Measurements from ENCODE around the gene ECEL1.

Gene ECEL1

GRCh38 chr2:232483311-232483922, 4.2 kb downstream of the ECEL1 start:
- FAIRE-seq, result no peak

GRCh38 chr2:232482301-232483238, 5.1 kb downstream of the ECEL1 start:
- no peak for FAIRE-seq

DNA sequence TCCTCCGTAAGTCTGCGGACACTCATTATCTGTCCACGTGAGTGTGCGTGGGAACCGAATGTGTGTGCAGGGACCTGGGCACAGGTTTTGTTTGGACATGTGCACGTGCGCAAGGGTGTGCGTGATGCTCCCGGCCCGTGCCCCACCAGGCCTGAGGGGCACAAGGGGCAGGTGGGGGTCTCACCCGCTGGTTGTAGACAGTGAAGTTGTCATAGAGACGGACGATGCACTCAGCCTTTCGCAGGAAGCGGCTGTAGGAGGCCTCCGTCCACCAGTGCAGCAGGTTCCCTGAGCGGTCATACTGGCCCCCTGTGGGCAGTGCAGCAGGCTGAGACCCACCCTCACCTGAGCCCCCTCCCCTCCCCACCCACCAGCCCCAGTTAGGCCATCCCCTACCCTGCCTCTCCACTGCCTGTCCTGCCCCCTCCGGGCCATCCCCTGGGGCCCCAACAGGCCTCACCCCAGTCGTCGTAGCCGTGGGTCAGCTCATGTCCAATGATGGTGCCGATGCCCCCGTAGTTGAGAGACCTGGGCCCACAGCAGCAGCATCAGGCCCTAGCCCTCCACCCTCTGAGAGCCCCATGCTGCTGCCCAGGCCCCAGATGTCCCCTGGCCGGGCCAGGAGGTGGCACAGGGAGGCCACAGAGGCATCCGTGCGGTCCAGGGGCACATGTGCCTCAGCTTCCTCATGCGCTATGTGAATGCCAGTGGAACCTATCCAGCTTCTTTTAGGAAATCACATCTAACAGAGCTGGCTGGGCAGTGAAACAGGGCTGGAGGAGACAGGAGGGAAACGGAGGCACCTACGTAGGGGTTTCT, 6.1 kb downstream of the ECEL1 start:
- FAIRE-seq, result no peak

- FAIRE-seq, result no peak
Observed at GRCh38 chr2:232480201-232481190, 7.1 kb downstream of the ECEL1 start.

DNA sequence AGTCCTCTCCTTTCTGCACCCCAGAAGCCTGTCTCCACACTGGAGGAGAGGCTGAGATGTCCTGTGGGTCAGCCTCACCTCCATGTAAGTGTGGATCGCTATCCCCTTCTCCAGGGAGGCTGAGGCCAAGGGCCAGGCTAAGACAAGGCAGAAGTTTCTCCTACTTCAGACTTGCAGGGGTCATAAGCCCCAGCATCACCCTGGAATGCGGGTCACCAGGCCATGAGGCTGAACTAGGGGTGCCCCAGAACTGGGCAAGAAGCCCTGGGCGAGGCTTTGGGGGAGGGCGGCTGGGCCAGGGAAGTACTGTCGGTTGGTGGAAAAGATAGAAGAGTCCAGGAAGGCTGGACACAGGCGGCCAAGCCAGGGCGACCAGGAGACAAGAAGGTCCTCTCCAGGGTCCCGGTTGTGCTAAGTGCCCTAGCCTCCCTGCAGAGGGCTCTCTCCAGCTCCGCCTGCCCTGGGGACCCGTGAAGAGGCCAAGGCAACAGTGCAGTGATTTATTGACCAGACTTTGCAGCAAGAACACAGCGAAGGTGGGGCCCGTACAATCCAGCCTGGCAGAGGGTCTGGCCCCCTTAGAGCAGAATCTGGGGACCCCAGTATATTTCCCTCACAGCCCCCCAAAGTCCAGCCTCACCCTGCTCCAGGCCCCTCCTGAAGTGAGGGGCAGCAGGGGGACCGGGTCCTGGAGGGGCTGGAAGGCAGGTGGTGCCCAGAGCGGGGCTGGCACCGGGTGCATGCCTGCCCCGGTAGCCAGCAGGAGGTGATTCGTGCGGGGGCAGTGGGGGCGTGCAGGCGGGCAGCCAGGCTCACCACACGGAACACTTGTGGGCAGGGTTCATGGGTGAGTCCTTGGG, 8.1 kb downstream of the ECEL1 start:
- no peak for FAIRE-seq

GRCh38 chr2:232478571-232479340, 8.9 kb downstream of the ECEL1 start:
- FAIRE-seq, result no peak

GRCh38 chr2:232477751-232478510, 9.7 kb downstream of the ECEL1 start:
- FAIRE-seq, result no peak

DNA sequence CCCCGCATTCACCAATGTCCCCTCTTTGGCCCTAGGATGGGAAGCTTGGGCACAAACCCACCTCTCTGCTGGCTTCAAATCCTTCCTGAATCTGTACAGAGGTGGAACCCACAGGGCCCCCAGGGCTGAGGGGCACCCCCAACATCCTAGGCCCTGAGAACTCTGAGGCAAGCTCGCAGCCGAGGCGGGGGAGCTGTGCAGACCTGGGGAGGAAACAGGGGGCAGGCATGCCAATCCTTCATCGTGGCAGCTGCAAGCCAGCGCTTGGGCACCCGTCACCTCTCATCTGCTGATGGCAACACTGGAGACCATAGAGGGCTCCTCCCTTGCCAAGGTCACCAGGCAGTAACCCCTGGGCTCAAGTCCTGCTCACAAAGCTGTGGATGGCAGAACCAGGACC, 10.8 kb downstream of the ECEL1 start:
- FAIRE-seq, result no peak

DNA sequence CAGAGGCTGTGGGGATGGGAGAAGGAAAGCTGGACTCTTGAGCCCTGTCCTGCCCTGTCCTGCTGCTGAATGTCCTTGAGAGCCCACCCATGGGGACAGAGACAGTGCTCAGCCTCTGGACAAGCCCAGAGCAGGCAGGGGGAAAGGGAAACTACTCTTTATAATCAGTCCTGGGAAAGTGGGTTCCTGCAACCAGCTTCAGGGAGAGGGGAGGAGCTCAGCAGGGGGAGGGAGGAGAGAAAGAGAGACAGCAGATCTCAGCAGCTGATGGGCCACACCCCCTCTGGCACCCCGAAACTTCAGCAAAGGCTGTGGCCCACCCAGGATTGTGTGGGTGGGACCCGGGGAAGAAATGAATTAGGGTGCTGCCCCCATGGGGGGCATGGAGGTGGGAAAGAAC, 11.6 kb downstream of the ECEL1 start:
- no peak for FAIRE-seq

GRCh38 chr2:232473467-232473890, 14.2 kb downstream of the ECEL1 start:
- FAIRE-seq, result no peak

DNA sequence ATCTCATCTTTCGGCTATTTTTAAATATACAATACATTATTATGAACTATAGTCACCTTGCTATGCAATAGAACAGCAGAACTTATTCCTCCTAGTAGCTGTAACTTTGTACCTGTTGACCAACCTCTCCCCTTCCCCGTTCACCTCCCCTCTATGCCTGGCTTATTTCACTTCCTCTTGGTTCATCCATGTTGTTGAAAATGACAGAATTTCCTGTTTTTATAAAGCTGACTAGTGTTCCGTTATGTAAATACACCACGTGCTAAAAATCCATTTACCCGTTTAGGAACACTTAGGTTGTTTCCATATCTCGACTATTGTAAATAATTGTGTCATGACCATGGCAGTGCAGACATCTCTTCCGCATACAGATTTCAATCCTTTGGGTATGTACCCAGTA, 21.4 kb downstream of the ECEL1 start:
- FAIRE-seq, result no peak

GRCh38 chr2:232465061-232465460, 22.6 kb downstream of the ECEL1 start:
- no peak for FAIRE-seq

DNA sequence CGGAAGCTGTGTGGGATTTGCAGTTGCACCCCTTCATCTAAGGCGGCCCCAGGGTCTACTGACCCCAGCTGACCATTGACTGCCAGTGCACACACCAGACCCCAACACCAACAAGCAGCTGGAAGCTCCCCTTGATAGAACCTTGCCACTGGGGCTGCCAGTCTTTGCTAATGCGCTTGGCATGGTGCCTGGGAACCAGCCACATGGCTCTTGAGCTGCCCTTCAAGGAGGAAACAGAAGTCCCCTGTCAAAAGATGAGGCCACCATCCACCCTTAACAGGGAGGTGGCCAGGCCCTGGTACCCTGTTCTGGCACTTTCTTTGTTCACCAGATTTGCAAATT, 23.1 kb downstream of the ECEL1 start:
- no peak for FAIRE-seq

- no peak for FAIRE-seq
Observed at GRCh38 chr2:232463701-232464543, 23.7 kb downstream of the ECEL1 start.

GRCh38 chr2:232460171-232460570, 27.5 kb downstream of the ECEL1 start:
- no peak for FAIRE-seq

DNA sequence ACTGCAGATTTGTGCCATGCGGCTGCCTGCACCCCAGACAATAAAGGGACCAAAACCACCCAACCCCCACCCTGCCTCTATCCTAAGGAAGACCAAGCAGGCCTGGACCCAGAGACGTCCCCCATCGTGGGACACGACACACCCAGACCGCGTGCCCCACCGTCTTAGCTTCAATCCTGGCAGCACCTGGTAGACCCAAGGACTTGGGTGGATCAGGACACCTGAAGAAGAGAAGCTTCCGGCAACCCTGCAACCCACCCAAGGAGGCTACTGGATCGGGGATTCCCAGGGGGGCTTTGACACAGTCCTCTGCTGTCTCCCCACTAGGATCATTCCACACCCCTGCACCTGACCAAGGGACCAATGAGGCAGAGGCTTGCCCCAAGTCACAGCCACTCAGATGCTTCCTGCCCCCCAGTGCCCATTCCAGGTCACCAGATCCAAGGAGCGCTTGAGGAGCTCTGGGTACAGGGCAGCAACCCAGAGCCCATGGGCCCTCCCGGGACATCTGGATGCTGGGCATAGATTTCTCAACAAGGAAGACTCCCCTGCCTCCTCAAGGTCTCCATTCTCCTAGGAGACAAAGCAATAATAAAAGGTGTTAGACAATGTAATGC, 28.1 kb downstream of the ECEL1 start:
- FAIRE-seq, result no peak

- FAIRE-seq, result no peak
Observed at GRCh38 chr2:232458661-232459418, 28.8 kb downstream of the ECEL1 start.
